ENCODE results near the gene IGSF3. TPM values are rescaled to one million over a fixed set of nuclear protein-coding genes. Genes with fewer than 3 reads are reported as not detected.

The IGSF3 gene
- total and polyA plus RNA-seq, 2 of the 8 experiments (the other 6 are each of a cell fraction or from before 2014, with no cell fraction given): 30.0 to 32.2 TPM

DNA sequence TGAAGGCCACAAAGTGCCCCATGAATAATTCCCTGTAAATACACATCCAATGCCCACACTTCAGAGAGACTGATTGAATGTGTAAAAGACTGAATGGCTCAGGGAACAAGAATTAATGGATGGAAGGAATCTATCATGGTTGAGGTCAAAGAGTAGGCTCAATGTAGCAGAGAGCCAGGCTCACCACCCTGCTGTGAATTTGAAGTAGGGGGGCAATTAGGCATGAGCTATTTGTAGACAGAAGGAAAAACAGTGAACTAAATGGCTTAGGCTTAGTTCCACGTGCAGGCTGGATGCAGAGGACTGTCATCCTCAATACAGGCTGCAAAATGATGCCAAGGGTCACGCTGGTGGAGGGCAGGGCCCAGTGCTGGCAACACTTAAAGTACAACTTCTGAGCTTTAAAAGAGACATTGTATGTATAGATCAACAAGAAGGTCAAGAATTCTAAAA lies 22.9 kb upstream of the IGSF3 start:
- no peaks in the 10 kb centered on the region for H4K20me1 ChIP-seq (replicated peaks in 1 of 2; ENCODE audit: control insufficient read depth in 1 of 2, insufficient read depth in 2 of 2, low read length in 2 of 2)
- TF ChIP-seq SRF (IDR thresholded peaks at IDR 0.05; ENCODE audit: low read depth, low read length) (no peak), YY1 (IDR thresholded peaks at IDR 0.05; ENCODE audit: low read depth, low read length) (no peak), FOSL1 (IDR thresholded peaks at IDR 0.05; ENCODE audit: insufficient read depth, low read depth, low read length) (no peak)
- no peaks in the 10 kb centered on the region for H3K27me3 ChIP-seq (replicated peaks in 1 of 4; ENCODE audit: control insufficient read depth in 3 of 4, extremely low read depth in 1 of 4, insufficient read depth in 3 of 4, low read length in 3 of 4)
- H4K5ac ChIP-seq (ENCODE audit: insufficient read length, low read depth, low read length): no peak overlapping the region
- no peak overlapping the region for H2BK20ac ChIP-seq (ENCODE audit: low read length)
- no peak overlapping the region for H2BK5ac ChIP-seq (ENCODE audit: low read depth, low read length)
- no peaks in the 10 kb centered on the region for H3K36me3 ChIP-seq (ENCODE audit: control insufficient read depth in 2 of 4, insufficient read depth in 4 of 4, low read length in 3 of 4)
- H3K23ac ChIP-seq (ENCODE audit: insufficient read length): no peak overlapping the region
- H3K14ac ChIP-seq (ENCODE audit: insufficient read length): no peak overlapping the region
- no peaks in the 10 kb centered on the region for H3K9me3 ChIP-seq (ENCODE audit: insufficient read depth in 2 of 2, low read depth in 1 of 2, low read length in 1 of 2)
- H2BK12ac ChIP-seq (ENCODE audit: low read depth, low read length): no peak overlapping the region
- H2BK15ac ChIP-seq (ENCODE audit: low read length): no peak overlapping the region
- H2BK120ac ChIP-seq (replicated peaks; ENCODE audit: low read depth, low read length): no peak overlapping the region
- H3K9ac ChIP-seq (replicated peaks in 1 of 4; ENCODE audit: extremely low read depth in 1 of 4, low read depth in 3 of 4, low read length in 3 of 4): no peak overlapping the region
- ChIA-PET POLR2A (ENCODE audit: partially characterized antibody) (interaction anchor here (1.6 kb wide), 1 partner anchor 23 kb away, joined by 6 read pairs; the partner anchor contains the start of gene IGSF3), CTCF (ENCODE audit: partially characterized antibody) (interaction anchor here (1.0 to 3.0 kb wide), 5 partner anchors 12 to 95 kb away, joined by 3 to 10 read pairs (median 3); no protein-coding TSS in a partner anchor)
- FAIRE-seq (no peak), DNase-seq (ENCODE audit: low read depth in 1 of 2, low spot score in 2 of 2) (no peak)
- H4K8ac ChIP-seq (ENCODE audit: extremely low read depth, insufficient read depth, low read length): no peak overlapping the region
- no peak overlapping the region for H2AFZ ChIP-seq (ENCODE audit: low read length)
- no peak overlapping the region for H2AK5ac ChIP-seq (ENCODE audit: low read depth, low read length)
- H3K79me1 ChIP-seq (ENCODE audit: low read depth, low read length): no peaks in the 10 kb centered on the region
- H3K56ac ChIP-seq (replicated peaks; ENCODE audit: insufficient read length, low read depth, low read length): no peak overlapping the region
- no peak overlapping the region for H3K4me2 ChIP-seq (ENCODE audit: insufficient read depth in 1 of 2, low read depth in 2 of 2, low read length in 2 of 2)
- 70% methylated on average over 2 of the region's 2 CpGs; no CpG with 5 or more reads in 1 of the 2 experiments for WGBS, 2 experiments (ENCODE audit: extremely low coverage in 1 of 2, insufficient coverage in 1 of 2, insufficient read length in 1 of 2, insufficient replicate concordance in 2 of 2, low coverage in 1 of 2, low lambda C conversion rate in 2 of 2, missing lambda C conversion rate in 1 of 2)
- H3K23me2 ChIP-seq (ENCODE audit: low read depth, low read length): no peaks in the 10 kb centered on the region
- H3K79me2 ChIP-seq (ENCODE audit: control insufficient read depth in 1 of 2, insufficient read depth in 2 of 2, low read length in 2 of 2): no peaks in the 10 kb centered on the region
- H3K4me1 ChIP-seq (replicated peaks in 1 of 4; ENCODE audit: control insufficient read depth in 3 of 4, insufficient read depth in 4 of 4, low read length in 3 of 4): peaks cover 0 to 2% (median 0%) of the 10 kb centered on the region in 4 experiments; a peak in 1 of 7 replicates
- no peak overlapping the region for H3K4me3 ChIP-seq (ENCODE audit: extremely low read depth in 1 of 4, insufficient read depth in 2 of 4, low read depth in 3 of 4, low read length in 4 of 4)
- no peak overlapping the region for H3K18ac ChIP-seq (ENCODE audit: extremely low read depth, low read length)
- no peak overlapping the region for H3K27ac ChIP-seq (ENCODE audit: low read depth, low read length)
- no peak overlapping the region for H3K4ac ChIP-seq (replicated peaks; ENCODE audit: insufficient read length, low read depth, low read length)
- no peak overlapping the region for H4K91ac ChIP-seq (replicated peaks; ENCODE audit: insufficient read length, low read length)

Measured in H1 (cell line).